Effector memory CD4-positive, alpha-beta T cell (primary cell): ENCODE results near the gene FBXO41.

Source experiments
- DNase-seq, 3 donors: peaks; one replicate each; pipeline ENCODE4 v3.0.0-alpha.2; 2020
- H3K27ac ChIP-seq: 2 replicates; pipeline ENCODE4 v1.7.0; 2013; ENCODE audit warnings: mild to moderate bottlenecking, low read length, moderate library complexity; ENCODE audit not compliant: insufficient read depth, poor library complexity, severe bottlenecking
- H3K27me3 ChIP-seq: replicated peaks from 2 replicates; pipeline ENCODE4 v1.7.0; 2013; ENCODE audit warnings: mild to moderate bottlenecking, low read length; ENCODE audit not compliant: insufficient read depth, control insufficient read depth, poor library complexity, severe bottlenecking
- H3K36me3 ChIP-seq: 2 replicates; pipeline ENCODE4 v1.7.0; 2013; ENCODE audit warnings: mild to moderate bottlenecking, low read length, moderate library complexity; ENCODE audit not compliant: control insufficient read depth, insufficient read depth
- H3K4me1 ChIP-seq: 2 replicates; pipeline ENCODE4 v1.7.0; 2013; ENCODE audit warnings: low read length, mild to moderate bottlenecking; ENCODE audit not compliant: control insufficient read depth, insufficient read depth, poor library complexity, severe bottlenecking
- H3K4me3 ChIP-seq: 2 replicates; pipeline ENCODE4 v1.7.0; 2013; ENCODE audit warnings: low read length, low read depth, mild to moderate bottlenecking; ENCODE audit not compliant: insufficient read depth, poor library complexity, severe bottlenecking
- H3K9me3 ChIP-seq: 2 replicates; pipeline ENCODE4 v1.7.0; 2013; ENCODE audit warnings: mild to moderate bottlenecking, low read length, moderate library complexity; ENCODE audit not compliant: control insufficient read depth

FBXO41 gene

GRCh38 chr2:73269686-73270465 is 14.4 kb downstream of the FBXO41 start:
- Histone ChIP-seq H3K27ac (peak overlapping the region; percentile 45), H3K36me3 (no peaks in the 10 kb centered on the region), H3K9me3 (no peaks in the 10 kb centered on the region), H3K27me3 (no peaks in the 10 kb centered on the region), H3K4me3 (peak overlapping the region; percentile 39), H3K4me1 (no peaks in the 10 kb centered on the region)
- DNase-seq, result no peak

GRCh38 chr2:73268830-73269685 is 15.2 kb downstream of the FBXO41 start:
- Histone ChIP-seq H3K27ac (peak overlapping the region; percentile 45), H3K9me3 (no peaks in the 10 kb centered on the region), H3K36me3 (no peaks in the 10 kb centered on the region), H3K4me3 (peak overlapping the region; percentile 43), H3K27me3 (no peaks in the 10 kb centered on the region), H3K4me1 (no peaks in the 10 kb centered on the region)
- DNase-seq, result peak; percentile 42 to 71 (median 67)

- Histone ChIP-seq H3K4me3 (no peak overlapping the region), H3K36me3 (no peaks in the 10 kb centered on the region), H3K27ac (no peak overlapping the region), H3K4me1 (no peaks in the 10 kb centered on the region), H3K9me3 (no peaks in the 10 kb centered on the region), H3K27me3 (no peaks in the 10 kb centered on the region)
- DNase-seq, result no peak
These were observed 15.9 kb downstream of the FBXO41 start for GRCh38 chr2:73268366-73268829.

- Histone ChIP-seq H3K4me1 (no peaks in the 10 kb centered on the region), H3K36me3 (no peaks in the 10 kb centered on the region), H3K27ac (no peak overlapping the region), H3K9me3 (no peaks in the 10 kb centered on the region), H3K4me3 (no peak overlapping the region), H3K27me3 (no peaks in the 10 kb centered on the region)
- no peak for DNase-seq
These were observed 17.3 kb downstream of the FBXO41 start for GRCh38 chr2:73267008-73267407.

GRCh38 chr2:73266061-73266901 is 18.0 kb downstream of the FBXO41 start:
- Histone ChIP-seq H3K27me3 (no peaks in the 10 kb centered on the region), H3K4me3 (no peak overlapping the region), H3K4me1 (no peaks in the 10 kb centered on the region), H3K36me3 (no peaks in the 10 kb centered on the region), H3K27ac (no peak overlapping the region), H3K9me3 (no peaks in the 10 kb centered on the region)
- no peak for DNase-seq

- H3K27me3 ChIP-seq, result no peaks in the 10 kb centered on the region
- H3K9me3 ChIP-seq, result no peaks in the 10 kb centered on the region
- H3K4me3 ChIP-seq, result no peak overlapping the region
- no peak for DNase-seq
- H3K4me1 ChIP-seq, result no peaks in the 10 kb centered on the region
- H3K27ac ChIP-seq, result no peak overlapping the region
- no peaks in the 10 kb centered on the region for H3K36me3 ChIP-seq
These were observed 18.8 kb downstream of the FBXO41 start for GRCh38 chr2:73265298-73266060.

GRCh38 chr2:73264783-73265182 is 19.5 kb downstream of the FBXO41 start:
- no peak for DNase-seq
- Histone ChIP-seq H3K4me1 (no peaks in the 10 kb centered on the region), H3K27ac (no peak overlapping the region), H3K4me3 (no peak overlapping the region), H3K36me3 (no peaks in the 10 kb centered on the region), H3K9me3 (no peaks in the 10 kb centered on the region), H3K27me3 (no peaks in the 10 kb centered on the region)

GRCh38 chr2:73264332-73264606 is 20.0 kb downstream of the FBXO41 start:
- no peaks in the 10 kb centered on the region for H3K27me3 ChIP-seq
- no peak overlapping the region for H3K27ac ChIP-seq
- no peaks in the 10 kb centered on the region for H3K9me3 ChIP-seq
- no peaks in the 10 kb centered on the region for H3K36me3 ChIP-seq
- no peak for DNase-seq
- H3K4me1 ChIP-seq, result no peaks in the 10 kb centered on the region
- H3K4me3 ChIP-seq, result no peak overlapping the region

- Histone ChIP-seq H3K27me3 (no peaks in the 10 kb centered on the region), H3K27ac (no peak overlapping the region), H3K4me1 (no peaks in the 10 kb centered on the region), H3K36me3 (no peaks in the 10 kb centered on the region), H3K4me3 (no peak overlapping the region), H3K9me3 (no peaks in the 10 kb centered on the region)
- no peak for DNase-seq
These were observed 20.5 kb downstream of the FBXO41 start for GRCh38 chr2:73263540-73264331.
